Left kidney (tissue), 1 donor: ENCODE measurements around the gene PLG. TPM values are rescaled to one million over a fixed set of nuclear protein-coding genes. Genes with fewer than 3 reads are reported as not detected.

ENCODE experiments used
- polyA plus RNA-seq: library from polyadenylated mRNA; unstranded; fragments of 120-200 nt; gene quantifications from one replicate; pipeline ENCODE4 v1.2.1, GENCODE V29; 2013; ENCODE audit not compliant: insufficient read length

The PLG gene
- polyA plus RNA-seq, 1 donor, result 8.7 TPM

Other genes with a start within 250 kb of the PLG start
- 0.30 TPM for gene LPA, start 38.0 kb upstream of the PLG start, polyA plus RNA-seq